HepG2 (cell line): Measurements from ENCODE around the gene HOXC9. TPM values are rescaled to one million over a fixed set of nuclear protein-coding genes. Genes with fewer than 3 reads are reported as not detected.

Experiments
- ATAC-seq: fragments of 200-7000 bp; cut with Tn5 transposase; 3 replicates; pipeline ENCODE4 v1.9.1; 2020; ENCODE audit warnings: mild to moderate bottlenecking, moderate library complexity
- BruUV-seq: library from RNA; stranded (reverse); fragments of 400-500 nt; replicated peaks from 2 replicates; lab custom pipeline; 2021; lab: Mats Ljungman, UMichigan
- CTCF ChIA-PET: fragments of 300-600 bp; formaldehyde crosslinking; extraction: SDS; loops from one replicate; lab custom pipeline; 2021; ENCODE audit warnings: low total read pairs, inconsistent platforms, low intra/inter-chr PET ratio; lab: Yijun Ruan, JAX
- POLR2A ChIA-PET: fragments of 350-600 bp; sonication (Branson Sonifier 250); formaldehyde crosslinking; loops from one replicate; lab custom pipeline; 2020; ENCODE audit warnings: antibody characterized with exemption, inconsistent platforms; lab: Yijun Ruan, JAX
- DNase-seq: peaks from one replicate; pipeline ENCODE4 v3.0.0-alpha.2; 2015; ENCODE audit warnings: low spot score
- FAIRE-seq: peaks from 3 replicates; lab custom pipeline; 2011; peaks lifted over from hg19 to GRCh38; lab: Jason Lieb, UNC
- H2AFZ ChIP-seq: one replicate; pipeline ENCODE4 v1.6.1; 2011; ENCODE audit warnings: low read length, inconsistent platforms
- H3K27ac ChIP-seq: fragments of 300-600 bp; 3 replicates; pipeline ENCODE4 v1.8.0; 2011; ENCODE audit warnings: mixed run types, mild to moderate bottlenecking, mixed read lengths, low read length, inconsistent platforms; ENCODE audit not compliant: insufficient read depth; ENCODE audit errors: extremely low read length
- H3K27me3 ChIP-seq, 2 experiments: fragments of 200-600 bp in 1 of 2; 2 replicates in 1 of 2; 3 replicates in 1 of 2; pipeline versions ENCODE4 v1.6.0 to v1.8.0; 2011; ENCODE audit warnings: low read length in 2 of 2, mild to moderate bottlenecking in 2 of 2, moderate library complexity in 2 of 2, inconsistent platforms in 1 of 2; ENCODE audit not compliant: insufficient read depth in 2 of 2, control insufficient read depth in 1 of 2
- H3K36me3 ChIP-seq, 2 experiments: fragments of 200-600 bp in 1 of 2; replicated peaks in 1 of 2; 2 replicates in 1 of 2; 3 replicates in 1 of 2; pipeline versions ENCODE4 v1.5.1 to v1.8.0; 2011; ENCODE audit warnings: low read length in 2 of 2, inconsistent platforms in 1 of 2; ENCODE audit not compliant: insufficient read depth in 2 of 2, control insufficient read depth in 1 of 2
- H3K4me1 ChIP-seq: 2 replicates; pipeline ENCODE4 v1.5.1; 2012; ENCODE audit warnings: low read length, inconsistent platforms; ENCODE audit not compliant: insufficient read depth
- H3K4me2 ChIP-seq: 2 replicates; pipeline ENCODE4 v1.6.0; 2011; ENCODE audit warnings: low read depth, low read length, inconsistent platforms
- H3K4me3 ChIP-seq, 3 experiments: fragments of 200-600 bp in 1 of 3; sonication (generic), shearing (Covaris generic) in 1 of 3; replicated peaks in 1 of 3; 2 replicates each; pipeline ENCODE4 v1.5.1; 2011 to 2016; ENCODE audit warnings: low read length in 3 of 3, inconsistent platforms in 2 of 3, low read depth in 2 of 3, mild to moderate bottlenecking in 2 of 3, control low read depth in 1 of 3, mixed read lengths in 1 of 3; ENCODE audit not compliant: insufficient read depth in 1 of 3
- H3K79me2 ChIP-seq: one replicate; pipeline ENCODE4 v1.6.1; 2011; ENCODE audit warnings: low read length, inconsistent platforms; ENCODE audit not compliant: insufficient read depth
- H3K9ac ChIP-seq: 2 replicates; pipeline ENCODE4 v1.6.0; 2011; ENCODE audit warnings: mild to moderate bottlenecking, low read depth, low read length, inconsistent platforms; ENCODE audit not compliant: insufficient read depth
- H3K9me3 ChIP-seq: 2 replicates; pipeline ENCODE4 v1.5.1; 2012; ENCODE audit warnings: mild to moderate bottlenecking, low read length
- H4K20me1 ChIP-seq: 2 replicates; pipeline ENCODE4 v1.6.0; 2011; ENCODE audit warnings: inconsistent platforms, mild to moderate bottlenecking, low read length, moderate library complexity; ENCODE audit not compliant: insufficient read depth
- CBX2 ChIP-seq, 2 experiments: fragments of 200-600 bp in 1 of 2; sonication (generic); formaldehyde crosslinking in 1 of 2; IDR thresholded peaks; 2 replicates each; pipeline versions ENCODE4 v1.7.0 to v1.8.1; 2018 to 2022; ENCODE audit warnings: low read depth in 2 of 2, low read length in 1 of 2, mild to moderate bottlenecking in 1 of 2, missing genetic modification reagents in 1 of 2
- HOXA9 ChIP-seq: sonication (generic); formaldehyde crosslinking; IDR thresholded peaks from 2 replicates; pipeline ENCODE4 v1.8.1; 2022; ENCODE audit warnings: missing genetic modification reagents, mild to moderate bottlenecking, moderate library complexity, borderline replicate concordance
- STAT6 ChIP-seq: sonication (generic); formaldehyde crosslinking; IDR thresholded peaks from 2 replicates; pipeline ENCODE4 v1.4.0; 2020; ENCODE audit warnings: missing genetic modification reagents, mild to moderate bottlenecking, borderline replicate concordance
- WGBS: methylation state at CpG from one replicate; pipeline ENCODE4 v1.1.6; 2017; ENCODE audit warnings: low lambda C conversion rate; 5-methylcytosine and 5-hydroxymethylcytosine counted together
- in situ Hi-C: cut with HindIII; loops from 2 replicates; pipeline ENCODE4 v1.10.0; 2017; ENCODE audit warnings: low pct_unique_long_range_greater_than_20kb; ENCODE audit not compliant: extremely low pct_ligation_motif_present
- intact Hi-C: fragments of 100-400 bp; cut with micrococcal nuclease; formaldehyde crosslinking; loops from one replicate; pipeline ENCODE4 v1.10.0; 2022; ENCODE audit not compliant: unreplicated experiment
- polyA plus RNA-seq, 8 experiments: library from polyadenylated mRNA; depleted of rRNA in 3 of 8; stranded (reverse) in 7 of 8; unstranded in 1 of 8; fragments of >200 nt; fragmentation: Illumina TruSeq in 4 of 8; extraction: Trizol in 4 of 8; gene quantifications; 2 replicates each; pipeline versions ENCODE4 v1.2.1 to v1.2.3, GENCODE V29; 2011 to 2016; ENCODE audit warnings: low read depth in 4 of 8, missing spikeins in 1 of 8, mixed read lengths in 1 of 8; ENCODE audit not compliant: insufficient read depth in 1 of 8
- total RNA-seq, 5 experiments: library from RNA; depleted of rRNA; stranded (reverse); fragments of >200 nt; fragmentation: Illumina TruSeq; extraction: Trizol; gene quantifications; 2 replicates each; pipeline ENCODE4 v1.2.3, GENCODE V29; 2016; ENCODE audit warnings: low read depth in 1 of 5

HOXC9 gene
- total and polyA plus RNA-seq, 2 of the 13 experiments (the other 11 are each of a cell fraction or from before 2014, with no cell fraction given): 0.11 to 1.1 TPM

GRCh38 chr12:53976172-53976822, 23.7 kb upstream of the HOXC9 start (continued):
- no peak for TF ChIP-seq STAT6
- TF ChIP-seq, all 625 proteins: peak for 0

- no peak for ATAC-seq
- CTCF ChIA-PET: no interaction called here
- in situ Hi-C loops (no loop called here), intact Hi-C loops (no loop called here)
- Histone ChIP-seq H3K79me2 (no peaks in the 10 kb centered on the region), H3K4me1 (peaks cover 44% of the 10 kb centered on the region), H3K27ac (no peak overlapping the region), H3K4me2 (no peak overlapping the region), H3K4me3 (no peak overlapping the region), H3K36me3 (no peaks in the 10 kb centered on the region), H2AFZ (no peak overlapping the region), H3K27me3 (peaks cover 6 to 89% of the 10 kb centered on the region in 2 experiments), H3K9ac (no peak overlapping the region), H3K9me3 (no peaks in the 10 kb centered on the region), H4K20me1 (no peaks in the 10 kb centered on the region)
- POLR2A ChIA-PET: no interaction called here
- no peak for FAIRE-seq
- no peak for DNase-seq
- no peak for TF ChIP-seq HOXA9 (CRISPR knock-in tag)
- TF ChIP-seq CBX2 (IDR thresholded peaks at IDR 0.05; ENCODE audit: low read depth, low read length): 0 out of 2 replicates have a peak, but pooled peaks have one; percentile 22
- no peak for TF ChIP-seq CBX2 (CRISPR knock-in tag; IDR thresholded peaks at IDR 0.05; ENCODE audit: low read depth)
- BruUV-seq: no TSS peak
- 52% methylated on average over 9 of the region's 9 CpGs for WGBS
These were observed 23.0 kb upstream of the HOXC9 start for GRCh38 chr12:53976823-53977595.
